ENCODE measurements around the gene PIGB.

DNA sequence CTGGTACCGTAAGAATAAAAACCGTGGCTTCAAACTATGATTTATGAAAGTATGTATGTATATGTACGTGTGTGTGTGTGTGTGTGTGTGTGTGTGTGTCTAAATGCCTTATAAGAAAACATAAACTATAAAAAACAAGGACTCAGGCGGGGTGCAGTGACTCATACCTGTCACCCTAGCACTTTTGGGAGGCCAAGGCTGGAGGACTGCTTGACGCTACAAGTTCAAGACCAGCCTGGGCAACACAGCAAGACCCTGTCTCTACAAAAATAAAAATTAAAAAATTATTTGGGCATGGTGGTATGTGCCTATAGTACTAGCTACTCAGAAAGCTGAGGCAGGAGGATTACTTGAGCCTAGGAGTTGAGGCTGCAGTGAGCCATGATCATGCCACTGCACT lies 60.1 kb downstream of the PIGB start:
- TF ChIP-seq GATA2 (IDR thresholded peaks at IDR 0.05; ENCODE audit: low read depth, low read length) (no peak), GATA3 (IDR thresholded peaks at IDR 0.05; ENCODE audit: low read depth, low read length) (no peak)
